Uterus (tissue), 2 donors: ENCODE results near the gene RABL2B.

ENCODE experiments used
- POLR2A ChIP-seq, 2 donors: fragments of 450-650 bp; IDR thresholded peaks; one replicate each; pipeline ENCODE4 v1.6.1; 2016; ENCODE audit warnings: antibody characterized with exemption in 2 of 2, mild to moderate bottlenecking in 1 of 2, moderate library complexity in 1 of 2
- TF ChIP-seq, protein P1 (sequence below), 4 experiments: fragments of 200-600 bp in 2 of 4; fragments of 450-650 bp in 2 of 4; sonication (generic) in 2 of 4; IDR thresholded peaks; one replicate each; pipeline ENCODE4 v1.5.1; 2016 to 2019; ENCODE audit warnings: antibody characterized with exemption in 4 of 4, mild to moderate bottlenecking in 2 of 4, moderate library complexity in 1 of 4

DNA sequence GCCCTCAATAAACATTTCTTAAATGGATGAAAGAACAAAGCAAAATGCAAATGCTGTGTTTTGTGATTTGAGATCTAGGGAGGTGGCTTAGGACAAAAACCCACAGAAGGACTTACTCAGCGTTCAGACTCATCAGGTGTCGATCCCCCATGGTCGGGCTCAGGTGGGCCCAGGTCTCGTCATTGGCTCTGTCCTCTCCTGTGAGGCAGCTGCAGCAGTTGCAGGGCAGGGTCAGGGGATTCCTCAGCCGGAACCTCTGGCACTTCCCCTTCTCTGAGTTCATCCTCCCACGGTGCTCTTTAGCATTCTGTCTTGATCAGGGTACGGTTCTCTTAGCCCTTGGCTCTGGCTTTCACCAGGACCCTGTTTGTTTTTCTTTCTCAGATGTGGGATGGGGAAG, 59.4 kb downstream of the RABL2B start:
- no peak for TF ChIP-seq POLR2A (IDR thresholded peaks at IDR 0.05)
- TF ChIP-seq, protein P1, sequence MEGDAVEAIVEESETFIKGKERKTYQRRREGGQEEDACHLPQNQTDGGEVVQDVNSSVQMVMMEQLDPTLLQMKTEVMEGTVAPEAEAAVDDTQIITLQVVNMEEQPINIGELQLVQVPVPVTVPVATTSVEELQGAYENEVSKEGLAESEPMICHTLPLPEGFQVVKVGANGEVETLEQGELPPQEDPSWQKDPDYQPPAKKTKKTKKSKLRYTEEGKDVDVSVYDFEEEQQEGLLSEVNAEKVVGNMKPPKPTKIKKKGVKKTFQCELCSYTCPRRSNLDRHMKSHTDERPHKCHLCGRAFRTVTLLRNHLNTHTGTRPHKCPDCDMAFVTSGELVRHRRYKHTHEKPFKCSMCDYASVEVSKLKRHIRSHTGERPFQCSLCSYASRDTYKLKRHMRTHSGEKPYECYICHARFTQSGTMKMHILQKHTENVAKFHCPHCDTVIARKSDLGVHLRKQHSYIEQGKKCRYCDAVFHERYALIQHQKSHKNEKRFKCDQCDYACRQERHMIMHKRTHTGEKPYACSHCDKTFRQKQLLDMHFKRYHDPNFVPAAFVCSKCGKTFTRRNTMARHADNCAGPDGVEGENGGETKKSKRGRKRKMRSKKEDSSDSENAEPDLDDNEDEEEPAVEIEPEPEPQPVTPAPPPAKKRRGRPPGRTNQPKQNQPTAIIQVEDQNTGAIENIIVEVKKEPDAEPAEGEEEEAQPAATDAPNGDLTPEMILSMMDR (IDR thresholded peaks at IDR 0.05): no peak
